GM18502 (cell line): ENCODE measurements around the gene CIC.
"Not testable (repeated sequence)": the region's sequence is repeated elsewhere in the genome, so short reads cannot be mapped to it uniquely, and the experiment has no call there.

Experiments
- ATAC-seq: cut with Tn5 transposase; IDR thresholded peaks from one replicate; pipeline ENCODE4 v1.9.1; 2021; ENCODE audit warnings: mild to moderate bottlenecking; ENCODE audit not compliant: unreplicated experiment, poor library complexity

The CIC gene

GRCh38 chr19:42325896-42326771 is 57.1 kb downstream of the CIC start:
- ATAC-seq: peak; percentile 19

GRCh38 chr19:42326969-42327368 is 57.9 kb downstream of the CIC start:
- ATAC-seq: no peak

- no peak for ATAC-seq
These were observed 58.3 kb downstream of the CIC start for GRCh38 chr19:42327381-42327780.

GRCh38 chr19:42328106-42328505 is 59.1 kb downstream of the CIC start:
- no peak for ATAC-seq

- no peak for ATAC-seq
These were observed 59.8 kb downstream of the CIC start for GRCh38 chr19:42328854-42329253.

- no peak for ATAC-seq
These were observed 61.2 kb downstream of the CIC start for GRCh38 chr19:42330241-42330711.

- not testable (repeated sequence) for ATAC-seq
These were observed 62.3 kb downstream of the CIC start for GRCh38 chr19:42331333-42331732.

- ATAC-seq: no peak
These were observed 63.0 kb downstream of the CIC start for GRCh38 chr19:42332059-42332458.

GRCh38 chr19:42333018-42333417 is 64.0 kb downstream of the CIC start:
- ATAC-seq: no peak

GRCh38 chr19:42333975-42334696 is 65.1 kb downstream of the CIC start:
- no peak for ATAC-seq

- no peak for ATAC-seq
These were observed 65.8 kb downstream of the CIC start for GRCh38 chr19:42334697-42335373.

GRCh38 chr19:42335374-42335936 is 66.4 kb downstream of the CIC start:
- no peak for ATAC-seq

GRCh38 chr19:42335971-42336370 is 66.9 kb downstream of the CIC start:
- no peak for ATAC-seq

GRCh38 chr19:42339126-42339860 is 70.2 kb downstream of the CIC start:
- not testable (repeated sequence) for ATAC-seq

GRCh38 chr19:42339922-42340321 is 70.9 kb downstream of the CIC start:
- ATAC-seq: not testable (repeated sequence)

GRCh38 chr19:42343344-42344110 is 74.5 kb downstream of the CIC start:
- ATAC-seq: no peak

GRCh38 chr19:42344336-42344893 is 75.4 kb downstream of the CIC start:
- no peak for ATAC-seq
